Effector memory CD4-positive, alpha-beta T cell (primary cell): ENCODE results near the gene SH2D3C.

Source experiments
- DNase-seq, 3 donors: peaks; one replicate each; pipeline ENCODE4 v3.0.0-alpha.2; 2020
- H3K27ac ChIP-seq: 2 replicates; pipeline ENCODE4 v1.7.0; 2013; ENCODE audit warnings: mild to moderate bottlenecking, low read length, moderate library complexity; ENCODE audit not compliant: insufficient read depth, poor library complexity, severe bottlenecking
- H3K27me3 ChIP-seq: replicated peaks from 2 replicates; pipeline ENCODE4 v1.7.0; 2013; ENCODE audit warnings: mild to moderate bottlenecking, low read length; ENCODE audit not compliant: insufficient read depth, control insufficient read depth, poor library complexity, severe bottlenecking
- H3K36me3 ChIP-seq: 2 replicates; pipeline ENCODE4 v1.7.0; 2013; ENCODE audit warnings: mild to moderate bottlenecking, low read length, moderate library complexity; ENCODE audit not compliant: control insufficient read depth, insufficient read depth
- H3K4me1 ChIP-seq: 2 replicates; pipeline ENCODE4 v1.7.0; 2013; ENCODE audit warnings: low read length, mild to moderate bottlenecking; ENCODE audit not compliant: control insufficient read depth, insufficient read depth, poor library complexity, severe bottlenecking
- H3K4me3 ChIP-seq: 2 replicates; pipeline ENCODE4 v1.7.0; 2013; ENCODE audit warnings: low read length, low read depth, mild to moderate bottlenecking; ENCODE audit not compliant: insufficient read depth, poor library complexity, severe bottlenecking
- H3K9me3 ChIP-seq: 2 replicates; pipeline ENCODE4 v1.7.0; 2013; ENCODE audit warnings: mild to moderate bottlenecking, low read length, moderate library complexity; ENCODE audit not compliant: control insufficient read depth

Gene SH2D3C

DNA sequence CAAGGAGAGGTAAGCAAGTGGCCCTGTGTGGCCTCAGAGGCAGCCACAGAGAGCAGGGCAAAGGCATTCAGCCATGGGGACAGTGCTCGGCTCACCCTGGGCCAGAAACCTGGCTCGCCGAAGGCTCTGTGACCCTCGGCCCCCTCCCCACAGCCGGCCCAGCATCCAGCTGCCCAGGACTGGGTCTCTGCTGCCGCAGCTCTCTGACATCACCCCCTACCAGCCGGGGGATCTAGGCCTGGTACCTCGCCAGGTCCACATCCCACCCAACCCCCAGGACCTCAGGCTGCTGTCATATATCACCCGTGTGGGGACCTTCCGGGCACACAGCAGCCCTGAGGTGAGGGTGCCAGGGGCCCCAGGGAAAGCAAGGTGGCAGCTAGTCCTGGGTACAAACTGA lies 65.6 kb downstream of the SH2D3C start:
- DNase-seq, result no peak
- Histone ChIP-seq H3K27ac (no peak overlapping the region), H3K27me3 (no peaks in the 10 kb centered on the region), H3K4me1 (peaks cover 21% of the 10 kb centered on the region), H3K9me3 (no peaks in the 10 kb centered on the region), H3K36me3 (no peaks in the 10 kb centered on the region), H3K4me3 (no peak overlapping the region)

DNA sequence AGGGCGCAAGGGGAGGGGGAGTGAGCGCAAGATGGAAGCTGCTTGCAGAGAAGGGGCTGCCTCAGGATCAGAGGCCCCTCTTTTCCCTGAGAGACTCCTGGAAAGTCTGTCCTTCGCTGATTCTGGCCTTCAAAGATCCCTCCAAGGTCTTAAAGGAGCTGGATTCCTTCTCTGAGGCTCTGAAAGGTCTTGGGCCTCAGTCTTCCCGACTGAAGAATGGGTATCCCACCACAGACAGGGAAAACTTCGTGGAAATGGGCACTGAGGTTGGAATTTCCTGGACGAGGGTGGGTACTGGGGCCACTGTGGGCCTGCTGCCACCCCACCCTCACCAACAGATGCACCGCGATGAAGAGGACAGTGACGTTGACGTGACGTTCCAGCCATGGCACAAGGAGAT lies 66.1 kb downstream of the SH2D3C start:
- Histone ChIP-seq H3K9me3 (no peaks in the 10 kb centered on the region), H3K27ac (no peak overlapping the region), H3K4me1 (peaks cover 21% of the 10 kb centered on the region), H3K4me3 (no peak overlapping the region), H3K27me3 (no peaks in the 10 kb centered on the region), H3K36me3 (no peaks in the 10 kb centered on the region)
- DNase-seq, result no peak

DNA sequence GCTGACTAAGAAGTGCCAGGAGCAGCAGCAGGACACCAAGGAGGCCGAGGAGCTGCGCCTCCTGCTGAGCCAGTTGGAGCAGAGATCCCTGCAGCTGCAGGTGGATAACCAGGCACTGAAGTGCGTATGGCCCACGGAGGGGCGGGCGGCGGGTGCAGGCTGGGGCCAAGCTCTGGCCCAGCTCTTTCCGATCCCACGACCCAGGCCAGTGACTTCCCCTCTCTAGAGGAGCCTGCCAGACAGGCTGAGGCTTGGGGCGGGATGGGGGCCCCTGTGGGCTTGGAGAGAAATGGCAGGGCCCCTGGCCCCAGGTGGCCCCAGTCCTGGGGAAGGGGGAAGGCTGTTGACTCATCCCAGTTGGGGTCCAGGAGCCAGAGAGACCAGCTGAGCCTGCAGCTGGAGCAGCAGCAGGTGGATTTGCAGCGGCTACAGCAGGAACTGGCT lies 66.6 kb downstream of the SH2D3C start:
- H3K4me3 ChIP-seq, result no peak overlapping the region
- H3K36me3 ChIP-seq, result no peaks in the 10 kb centered on the region
- no peak overlapping the region for H3K27ac ChIP-seq
- H3K4me1 ChIP-seq, result peaks cover 21% of the 10 kb centered on the region
- H3K9me3 ChIP-seq, result no peaks in the 10 kb centered on the region
- no peaks in the 10 kb centered on the region for H3K27me3 ChIP-seq
- DNase-seq, result no peak

DNA sequence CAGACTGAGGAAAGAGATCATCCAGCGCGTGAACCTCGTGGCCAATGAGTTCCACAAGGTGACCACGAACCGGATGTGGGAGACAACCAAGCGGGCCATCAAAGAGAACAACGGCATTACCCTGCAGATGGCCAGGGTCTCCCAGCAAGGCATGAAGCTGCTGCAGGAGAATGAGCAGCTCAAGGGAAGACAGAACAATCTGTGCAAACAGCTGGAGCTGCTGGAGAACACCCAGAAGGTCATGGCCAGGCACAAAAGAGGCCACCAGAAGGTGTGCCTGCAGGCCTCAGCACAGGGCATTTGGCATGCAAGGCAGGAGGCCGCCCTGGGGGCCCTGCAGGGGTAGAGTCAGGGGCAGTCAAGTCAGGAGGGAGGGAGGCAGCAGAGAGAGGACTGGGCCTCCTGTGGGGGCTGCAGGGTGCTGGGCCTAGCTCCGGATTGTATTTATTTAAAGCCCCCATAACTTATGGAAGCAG lies 67.2 kb downstream of the SH2D3C start:
- Histone ChIP-seq H3K9me3 (no peaks in the 10 kb centered on the region), H3K4me1 (peaks cover 21% of the 10 kb centered on the region), H3K27me3 (no peaks in the 10 kb centered on the region), H3K4me3 (no peak overlapping the region), H3K27ac (no peak overlapping the region), H3K36me3 (no peaks in the 10 kb centered on the region)
- no peak for DNase-seq

DNA sequence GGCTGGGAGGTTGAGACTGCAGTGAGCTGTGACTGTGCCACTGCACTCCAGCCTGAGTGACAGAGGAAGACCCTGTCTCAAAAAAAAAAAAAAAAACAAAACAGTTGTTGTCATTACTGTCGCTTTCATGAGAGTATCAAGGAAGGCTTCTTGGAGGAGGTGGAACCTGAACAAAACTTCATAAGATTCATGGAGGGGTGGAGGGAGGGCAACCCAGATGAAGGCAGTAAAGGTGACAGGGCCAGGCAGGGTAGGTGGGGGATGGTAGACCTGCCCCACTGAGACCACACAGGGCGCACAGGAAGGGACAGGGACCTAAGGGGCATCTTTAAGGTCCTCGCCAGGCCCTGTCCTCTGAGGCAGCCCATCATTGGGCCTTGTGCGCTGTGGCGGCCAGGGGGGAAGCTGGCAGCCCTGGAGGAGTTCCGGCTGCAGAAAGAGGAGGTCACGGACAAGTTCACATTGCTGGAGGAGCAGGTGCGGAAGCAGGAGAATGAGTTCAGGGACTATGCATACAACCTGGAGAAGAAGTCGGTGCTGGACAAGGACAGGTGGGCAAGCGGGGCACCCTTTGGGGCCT lies 68.2 kb downstream of the SH2D3C start:
- H3K27me3 ChIP-seq, result no peaks in the 10 kb centered on the region
- no peak overlapping the region for H3K27ac ChIP-seq
- no peaks in the 10 kb centered on the region for H3K9me3 ChIP-seq
- no peak for DNase-seq
- peaks cover 16% of the 10 kb centered on the region for H3K4me1 ChIP-seq
- H3K4me3 ChIP-seq, result no peak overlapping the region
- no peaks in the 10 kb centered on the region for H3K36me3 ChIP-seq

DNA sequence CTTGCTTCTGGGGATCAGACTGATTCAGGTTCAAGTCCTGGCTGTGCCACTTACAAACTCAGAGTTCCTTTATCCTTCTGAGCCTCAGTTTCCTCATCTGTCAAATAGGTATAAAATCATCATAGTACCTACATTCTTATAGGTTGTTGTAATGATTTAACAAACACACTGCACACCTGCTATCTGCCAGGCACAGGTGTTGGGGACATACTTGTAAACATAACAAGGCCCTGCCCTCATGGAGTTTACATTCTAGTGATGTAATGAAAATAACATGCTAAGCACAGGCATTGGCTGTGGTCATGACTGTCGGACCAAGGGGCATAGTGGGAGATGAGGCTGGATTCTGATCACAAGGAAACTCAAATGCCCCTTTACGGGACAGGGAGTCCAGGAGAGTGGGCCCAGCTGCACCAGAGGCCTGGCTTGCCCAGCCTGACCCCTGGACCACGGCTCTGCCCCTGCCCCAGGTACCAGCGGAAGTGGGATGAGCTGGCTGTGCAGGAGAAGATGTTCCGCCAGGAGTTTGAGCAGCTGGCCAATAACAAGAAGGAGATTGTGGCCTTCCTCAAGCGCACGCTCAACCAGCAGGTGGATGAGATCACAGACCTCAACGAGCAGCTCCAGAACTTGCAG lies 69.4 kb downstream of the SH2D3C start:
- Histone ChIP-seq H3K36me3 (no peaks in the 10 kb centered on the region), H3K27ac (no peak overlapping the region), H3K4me3 (no peak overlapping the region), H3K27me3 (no peaks in the 10 kb centered on the region), H3K9me3 (no peaks in the 10 kb centered on the region), H3K4me1 (peaks cover 8% of the 10 kb centered on the region)
- no peak for DNase-seq

DNA sequence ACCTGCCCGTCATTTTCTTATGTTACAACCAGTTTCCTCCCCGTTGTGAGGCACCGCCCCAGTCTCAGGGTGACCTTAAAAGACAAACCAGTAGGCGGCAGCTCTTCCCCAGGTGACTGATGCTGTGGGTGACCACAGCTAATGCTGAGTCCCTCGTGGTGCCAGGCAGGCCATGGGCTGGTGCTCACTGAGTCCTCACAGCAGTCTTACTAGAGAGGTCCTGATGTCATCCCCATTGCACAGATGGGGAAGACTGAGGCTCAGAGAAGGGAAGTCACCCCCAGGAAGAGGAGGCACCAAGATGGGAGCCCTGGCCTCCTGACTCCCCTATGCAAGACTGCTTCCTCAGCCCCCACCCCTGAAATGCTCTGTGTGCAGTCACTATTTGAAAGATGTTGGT lies 70.7 kb downstream of the SH2D3C start:
- peak; percentile 20 to 29 (median 24) for DNase-seq
- Histone ChIP-seq H3K27me3 (no peaks in the 10 kb centered on the region), H3K9me3 (no peaks in the 10 kb centered on the region), H3K4me1 (peaks cover 6% of the 10 kb centered on the region), H3K4me3 (no peak overlapping the region), H3K36me3 (no peaks in the 10 kb centered on the region), H3K27ac (no peak overlapping the region)

DNA sequence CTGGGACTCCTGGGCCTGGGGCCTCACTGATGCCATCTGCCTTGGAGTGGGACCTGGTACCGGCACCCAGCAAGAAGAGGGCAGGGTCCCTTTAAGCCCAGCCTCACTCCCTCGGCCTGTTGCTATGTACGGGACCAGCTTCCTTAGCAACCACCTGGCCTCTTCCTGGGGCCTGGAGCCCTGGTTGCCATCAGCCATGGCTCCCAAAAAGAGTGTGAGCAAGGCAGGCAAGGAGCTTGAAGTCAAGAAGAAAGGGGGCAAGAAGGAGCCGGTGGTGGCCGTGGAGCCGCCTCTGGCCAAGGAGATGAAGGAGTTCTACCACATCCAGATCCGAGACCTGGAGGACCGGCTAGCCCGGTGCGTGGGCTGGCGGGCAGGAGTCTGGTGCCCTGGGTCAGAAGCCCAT lies 71.6 kb downstream of the SH2D3C start, which contains the start of gene CFAP157:
CFAP157 (plus strand) TSS at position 153 of the 406 bp plus-strand sequence; CDS start at position 197, 44 bp downstream.
- H3K4me1 ChIP-seq, result peaks cover 6% of the 10 kb centered on the region
- H3K27ac ChIP-seq, result no peak within 1 kb of the TSS
- H3K27me3 ChIP-seq, result no peaks in the 10 kb centered on the region
- DNase-seq, result no peak
- H3K9me3 ChIP-seq, result no peaks in the 10 kb centered on the region
- H3K4me3 ChIP-seq, result no peak within 1 kb of the TSS
- H3K36me3 ChIP-seq, result no peaks in the 10 kb centered on the region

DNA sequence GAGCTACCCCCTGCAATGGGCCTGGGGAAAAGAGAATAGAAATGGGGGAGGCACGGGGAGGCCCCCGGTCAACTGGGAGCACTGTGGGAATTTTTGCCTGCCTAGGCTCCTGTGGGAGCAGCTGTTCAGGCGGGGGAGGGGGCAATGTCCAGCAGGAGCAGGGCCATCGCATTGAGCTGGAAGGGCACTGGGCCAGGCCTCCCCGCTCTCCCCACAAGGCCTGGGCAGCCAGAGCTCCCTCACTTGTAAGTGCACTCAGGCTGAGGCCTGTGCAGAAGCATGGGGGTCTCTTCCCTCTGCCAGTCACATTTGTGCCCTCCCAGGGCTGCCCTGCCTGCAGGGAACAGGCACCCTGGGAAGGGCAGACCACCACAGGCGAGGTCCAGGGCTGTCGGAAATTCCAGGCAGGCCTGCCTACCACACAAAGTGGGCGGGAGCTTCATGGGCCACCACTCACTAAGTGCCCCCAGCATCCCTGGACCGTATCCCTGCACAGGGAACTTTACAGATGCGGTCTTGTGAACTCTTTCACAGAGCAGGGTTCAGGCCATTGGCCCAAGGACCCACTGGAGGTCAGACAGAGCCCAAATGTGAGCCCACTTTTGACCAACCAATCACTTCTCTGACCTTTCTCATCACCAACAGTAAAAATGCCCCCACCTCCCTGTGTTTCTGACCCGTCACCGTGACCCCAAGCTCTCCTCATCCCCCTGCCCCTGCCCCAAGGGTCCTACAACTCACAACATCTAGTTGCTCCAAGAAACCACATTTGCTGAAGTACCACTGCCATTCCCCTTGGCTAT lies 72.7 kb downstream of the SH2D3C start:
- no peak for DNase-seq
- Histone ChIP-seq H3K4me1 (no peaks in the 10 kb centered on the region), H3K36me3 (no peaks in the 10 kb centered on the region), H3K4me3 (no peak overlapping the region), H3K27me3 (no peaks in the 10 kb centered on the region), H3K9me3 (no peaks in the 10 kb centered on the region), H3K27ac (no peak overlapping the region)
